Fibroblast of lung (primary cell): ENCODE data around the gene SLC25A23. TPM values are rescaled to one million over a fixed set of nuclear protein-coding genes. Genes with fewer than 3 reads are reported as not detected.

Experiments
- DNase-seq, 2 donors: peaks; one replicate each; pipeline versions ENCODE4 v3.0.0 to v3.0.0-alpha.2; 2010; ENCODE audit warnings: low read depth in 2 of 2
- H2AFZ ChIP-seq: 2 replicates; pipeline ENCODE4 v1.5.1; 2012; ENCODE audit warnings: low read length, control low read depth, inconsistent platforms
- H3K27ac ChIP-seq: 2 replicates; pipeline ENCODE4 v1.5.1; 2011; ENCODE audit warnings: low read length, control low read depth; ENCODE audit not compliant: insufficient read depth
- H3K27me3 ChIP-seq: 2 replicates; pipeline ENCODE4 v1.5.1; 2011; ENCODE audit warnings: mild to moderate bottlenecking, low read length; ENCODE audit not compliant: control insufficient read depth, insufficient read depth
- H3K36me3 ChIP-seq: 2 replicates; pipeline ENCODE4 v1.5.1; 2011; ENCODE audit warnings: low read length; ENCODE audit not compliant: control insufficient read depth, insufficient read depth
- H3K4me1 ChIP-seq: 2 replicates; pipeline ENCODE4 v1.5.1; 2011; ENCODE audit warnings: low read length; ENCODE audit not compliant: control insufficient read depth, insufficient read depth; ENCODE audit errors: extremely low read depth
- H3K4me2 ChIP-seq: 2 replicates; pipeline ENCODE4 v1.5.1; 2011; ENCODE audit warnings: low read length, control low read depth; ENCODE audit not compliant: insufficient read depth; ENCODE audit errors: extremely low read depth
- H3K4me3 ChIP-seq, 4 experiments: fragments of 200-600 bp in 1 of 4; sonication (generic) in 1 of 4; replicated peaks in 1 of 4; 2 replicates each; pipeline ENCODE4 v1.5.1; 2011 to 2016; ENCODE audit warnings: low read length in 4 of 4, low read depth in 3 of 4, mild to moderate bottlenecking in 3 of 4, control low read depth in 2 of 4, inconsistent platforms in 1 of 4, mixed read lengths in 1 of 4; ENCODE audit not compliant: insufficient read depth in 1 of 4; ENCODE audit errors: control extremely low read depth in 1 of 4
- H3K79me2 ChIP-seq: 2 replicates; pipeline ENCODE4 v1.5.1; 2012; ENCODE audit warnings: mild to moderate bottlenecking, low read length, inconsistent platforms; ENCODE audit not compliant: control insufficient read depth, insufficient read depth
- H3K9ac ChIP-seq: 2 replicates; pipeline ENCODE4 v1.5.1; 2011; ENCODE audit warnings: mild to moderate bottlenecking, low read length, control low read depth; ENCODE audit not compliant: insufficient read depth
- H3K9me3 ChIP-seq: 2 replicates; pipeline ENCODE4 v1.5.1; 2012; ENCODE audit warnings: low read depth, low read length; ENCODE audit not compliant: control insufficient read depth, insufficient read depth
- H4K20me1 ChIP-seq: 2 replicates; pipeline ENCODE4 v1.5.1; 2011; ENCODE audit warnings: low read length; ENCODE audit not compliant: control insufficient read depth, insufficient read depth; ENCODE audit errors: extremely low read depth
- EZH2 ChIP-seq: IDR thresholded peaks from 2 replicates; pipeline ENCODE4 v1.5.1; 2012; ENCODE audit warnings: low read length, control low read depth, mild to moderate bottlenecking; ENCODE audit errors: missing control alignments
- polyA plus RNA-seq, 2 donors: library from polyadenylated mRNA; depleted of rRNA in 1 of 2; stranded (reverse) in 1 of 2; unstranded in 1 of 2; fragments of >200 nt; gene quantifications; 2 replicates each; pipeline ENCODE4 v1.2.1, GENCODE V29; 2011 to 2012; ENCODE audit warnings: missing spikeins in 1 of 2
- total RNA-seq: library from RNA; depleted of rRNA; stranded (reverse); fragments of >200 nt; gene quantifications from 2 replicates; pipeline ENCODE4 v1.2.1, GENCODE V29; 2014
- TF ChIP-seq, protein P1 (sequence below), 2 donors: IDR thresholded peaks in 1 of 2; conservative IDR thresholded peaks in 1 of 2; 1 replicate in 1 of 2; 2 replicates in 1 of 2; pipeline ENCODE4 v1.5.1; 2011 to 2012; ENCODE audit warnings: low read length in 2 of 2, control low read depth in 1 of 2, inconsistent platforms in 1 of 2, low read depth in 1 of 2, mild to moderate bottlenecking in 1 of 2

Gene SLC25A23
- total and polyA plus RNA-seq, 2 donors (not counting 1 experiment from before 2014, with no cell fraction given) = 7.9 to 33.9 TPM

DNA sequence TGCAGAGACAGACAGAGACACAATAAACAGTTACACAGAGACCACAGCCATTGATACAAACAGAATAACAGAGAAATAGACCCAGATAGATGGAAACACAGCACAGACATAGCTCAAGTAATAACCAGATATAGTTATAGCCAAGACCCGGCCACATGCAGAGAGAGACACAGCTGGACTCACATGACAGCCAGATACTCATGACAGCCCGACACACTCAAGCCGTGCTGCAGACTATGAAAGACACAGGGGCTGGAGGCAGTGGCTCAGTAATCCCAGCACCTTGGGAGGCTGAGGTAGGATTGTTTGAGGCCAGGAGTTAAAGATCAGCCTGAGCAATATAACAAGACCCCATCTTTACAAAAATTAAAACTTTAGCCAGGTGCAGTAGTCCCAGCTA is 23.6 kb upstream of the SLC25A23 start:
- no peak for DNase-seq
- H3K27me3 ChIP-seq = no peaks in the 10 kb centered on the region
- H2AFZ ChIP-seq = no peak overlapping the region
- no peak overlapping the region for H3K27ac ChIP-seq
- no peaks in the 10 kb centered on the region for H3K9me3 ChIP-seq
- no peaks in the 10 kb centered on the region for H3K36me3 ChIP-seq
- H3K4me2 ChIP-seq = no peak overlapping the region
- H3K79me2 ChIP-seq = no peaks in the 10 kb centered on the region
- TF ChIP-seq, protein P1, sequence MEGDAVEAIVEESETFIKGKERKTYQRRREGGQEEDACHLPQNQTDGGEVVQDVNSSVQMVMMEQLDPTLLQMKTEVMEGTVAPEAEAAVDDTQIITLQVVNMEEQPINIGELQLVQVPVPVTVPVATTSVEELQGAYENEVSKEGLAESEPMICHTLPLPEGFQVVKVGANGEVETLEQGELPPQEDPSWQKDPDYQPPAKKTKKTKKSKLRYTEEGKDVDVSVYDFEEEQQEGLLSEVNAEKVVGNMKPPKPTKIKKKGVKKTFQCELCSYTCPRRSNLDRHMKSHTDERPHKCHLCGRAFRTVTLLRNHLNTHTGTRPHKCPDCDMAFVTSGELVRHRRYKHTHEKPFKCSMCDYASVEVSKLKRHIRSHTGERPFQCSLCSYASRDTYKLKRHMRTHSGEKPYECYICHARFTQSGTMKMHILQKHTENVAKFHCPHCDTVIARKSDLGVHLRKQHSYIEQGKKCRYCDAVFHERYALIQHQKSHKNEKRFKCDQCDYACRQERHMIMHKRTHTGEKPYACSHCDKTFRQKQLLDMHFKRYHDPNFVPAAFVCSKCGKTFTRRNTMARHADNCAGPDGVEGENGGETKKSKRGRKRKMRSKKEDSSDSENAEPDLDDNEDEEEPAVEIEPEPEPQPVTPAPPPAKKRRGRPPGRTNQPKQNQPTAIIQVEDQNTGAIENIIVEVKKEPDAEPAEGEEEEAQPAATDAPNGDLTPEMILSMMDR (conservative IDR thresholded peaks at IDR 0.05 in 1 of 2, IDR thresholded peaks at IDR 0.05 in 1 of 2; ENCODE audit: low read depth in 1 of 2, low read length in 2 of 2) = no peak
- no peak for TF ChIP-seq EZH2
- H3K4me1 ChIP-seq = no peaks in the 10 kb centered on the region
- H3K9ac ChIP-seq = no peak overlapping the region
- no peak overlapping the region for H3K4me3 ChIP-seq
- H4K20me1 ChIP-seq = no peaks in the 10 kb centered on the region

DNA sequence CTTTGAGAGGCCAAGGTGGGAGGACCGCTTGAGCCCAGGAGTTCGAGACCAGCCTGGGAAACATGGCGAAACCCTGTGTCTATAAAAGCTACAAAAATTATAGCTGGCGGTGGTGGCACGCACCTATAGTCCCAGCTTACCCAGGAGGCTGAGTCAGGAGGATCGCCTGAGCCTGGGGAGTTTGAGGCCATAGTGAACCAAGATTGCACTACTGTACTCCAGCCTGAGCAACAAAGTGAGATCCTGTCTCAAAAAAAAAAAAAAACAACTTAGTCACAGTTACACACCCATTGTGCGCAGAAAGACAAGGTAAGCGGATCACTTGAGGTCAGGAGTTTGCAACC is 22.7 kb upstream of the SLC25A23 start:
- Histone ChIP-seq H3K79me2 (no peaks in the 10 kb centered on the region), H3K4me3 (no peak overlapping the region), H3K9ac (no peak overlapping the region), H2AFZ (no peak overlapping the region), H3K27ac (no peak overlapping the region), H3K27me3 (no peaks in the 10 kb centered on the region), H4K20me1 (no peaks in the 10 kb centered on the region), H3K9me3 (no peaks in the 10 kb centered on the region), H3K36me3 (no peaks in the 10 kb centered on the region), H3K4me2 (no peak overlapping the region), H3K4me1 (no peaks in the 10 kb centered on the region)
- no peak for DNase-seq
- TF ChIP-seq, protein P1 (conservative IDR thresholded peaks at IDR 0.05 in 1 of 2, IDR thresholded peaks at IDR 0.05 in 1 of 2; ENCODE audit: low read depth in 1 of 2, low read length in 2 of 2) = no peak
- TF ChIP-seq EZH2 = no peak

DNA sequence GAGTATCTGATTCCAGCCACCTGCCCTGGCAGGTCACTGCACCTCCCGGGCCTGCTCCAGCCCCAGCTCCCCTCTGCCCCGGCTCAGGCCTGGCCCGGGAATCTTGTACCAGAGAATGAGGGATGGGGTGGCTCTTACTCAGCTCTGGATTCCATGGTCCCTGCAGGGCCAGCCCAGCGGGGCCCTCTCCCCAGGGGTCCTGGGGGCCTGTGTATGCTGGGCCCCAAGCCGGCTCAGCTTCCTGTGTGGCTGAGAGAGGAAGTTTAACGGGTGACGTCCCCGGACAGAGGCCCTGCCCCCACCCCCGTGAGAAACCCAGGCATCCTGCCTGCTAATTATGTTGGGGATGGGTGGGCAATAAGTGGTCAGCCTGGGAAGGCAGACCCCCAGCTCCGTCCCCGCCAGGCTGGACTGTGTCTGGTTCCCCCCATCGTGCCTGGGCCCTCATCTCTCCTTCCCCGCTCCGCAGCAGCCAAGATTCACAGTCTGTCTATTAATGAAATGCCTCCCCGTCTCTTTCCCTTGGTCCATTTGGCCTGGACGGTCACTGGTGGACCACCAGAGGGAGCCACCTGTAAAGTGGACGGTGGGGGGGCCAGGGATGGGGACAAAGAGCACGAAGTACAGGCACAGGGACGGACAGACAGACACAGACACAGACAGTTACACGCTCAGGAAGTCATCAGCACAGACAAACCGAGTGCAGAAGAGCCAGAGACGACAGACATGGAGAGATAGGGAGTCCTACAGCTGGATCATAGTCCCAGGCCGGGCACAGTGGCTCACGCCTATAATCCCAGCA is 22.1 kb upstream of the SLC25A23 start, which contains the start of gene DENND1C:
Gene DENND1C (minus strand): TSS at position 247 of the 802 bp plus-strand sequence. CDS start 92 bp downstream, at position 155.
- no peak for TF ChIP-seq EZH2
- TF ChIP-seq, protein P1 (conservative IDR thresholded peaks at IDR 0.05 in 1 of 2, IDR thresholded peaks at IDR 0.05 in 1 of 2; ENCODE audit: low read depth in 1 of 2, low read length in 2 of 2) = peak; percentile 20 to 52
- Histone ChIP-seq H2AFZ (no peak within 1 kb of the TSS), H3K79me2 (no peaks in the 10 kb centered on the region), H3K9me3 (no peaks in the 10 kb centered on the region), H3K36me3 (no peaks in the 10 kb centered on the region), H3K9ac (no peak within 1 kb of the TSS), H3K4me1 (no peaks in the 10 kb centered on the region), H4K20me1 (no peaks in the 10 kb centered on the region), H3K4me2 (no peak within 1 kb of the TSS), H3K4me3 (no peak within 1 kb of the TSS), H3K27ac (no peak within 1 kb of the TSS), H3K27me3 (no peaks in the 10 kb centered on the region)
- no peak for DNase-seq
